Dermis microvascular lymphatic vessel endothelial cell (primary cell): ENCODE data around the gene CLEC4D. TPM values are rescaled to one million over a fixed set of nuclear protein-coding genes. Genes with fewer than 3 reads are reported as not detected.
"Not testable (repeated sequence)": the region's sequence is repeated elsewhere in the genome, so short reads cannot be mapped to it uniquely, and the experiment has no call there.

Experiments
- DNase-seq, 2 donors: peaks; one replicate each; pipeline versions ENCODE4 v3.0.0 to v3.0.0-alpha.2; 2010; ENCODE audit warnings: low read depth in 2 of 2
- total RNA-seq: library from RNA; depleted of rRNA; stranded (reverse); fragments of >200 nt; gene quantifications from 2 replicates; pipeline ENCODE4 v1.2.1, GENCODE V29; 2014

The CLEC4D gene
- total RNA-seq, 1 donor from 2014 or later: not detected

DNA sequence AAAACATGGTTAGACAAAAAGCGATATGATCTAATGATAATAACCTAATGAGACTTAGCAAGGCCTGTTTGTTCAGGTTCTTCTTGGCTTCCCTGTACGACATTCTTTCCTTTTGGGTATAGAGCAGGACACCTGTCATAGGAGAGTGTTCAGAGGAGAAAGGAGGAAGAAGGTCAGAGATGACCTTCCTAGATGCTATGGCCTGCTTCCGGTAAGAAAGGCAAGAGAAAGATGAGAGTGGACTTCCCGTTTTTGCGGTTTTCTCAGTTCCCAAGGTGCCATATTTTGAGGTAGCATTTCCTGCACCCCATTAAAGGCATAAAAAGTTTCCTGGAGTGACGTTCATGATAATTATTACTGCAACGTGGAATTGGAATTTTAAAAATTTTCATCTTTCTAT is 18.7 kb downstream of the CLEC4D start:
- DNase-seq: no peak

DNA sequence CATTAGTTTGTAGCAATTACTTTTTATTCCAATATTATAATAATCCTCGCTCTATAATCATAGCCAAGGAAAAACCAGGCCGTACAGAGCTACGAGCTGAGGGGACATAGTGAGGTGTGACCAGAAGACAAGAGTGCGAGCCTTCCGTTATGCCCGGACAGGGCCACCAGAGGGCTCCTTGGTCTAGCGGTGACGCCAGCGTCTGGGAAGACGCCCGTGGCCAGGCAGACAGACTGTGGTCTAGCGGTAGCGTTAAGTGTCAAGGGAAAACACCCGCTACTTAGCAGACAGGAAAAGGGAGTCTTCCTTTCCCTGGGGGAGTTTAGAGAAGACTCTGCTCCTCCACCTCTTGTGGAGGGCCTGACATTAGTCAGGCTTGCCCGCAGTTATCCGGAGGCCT is 24.5 kb downstream of the CLEC4D start:
- DNase-seq: not testable (repeated sequence)

DNA sequence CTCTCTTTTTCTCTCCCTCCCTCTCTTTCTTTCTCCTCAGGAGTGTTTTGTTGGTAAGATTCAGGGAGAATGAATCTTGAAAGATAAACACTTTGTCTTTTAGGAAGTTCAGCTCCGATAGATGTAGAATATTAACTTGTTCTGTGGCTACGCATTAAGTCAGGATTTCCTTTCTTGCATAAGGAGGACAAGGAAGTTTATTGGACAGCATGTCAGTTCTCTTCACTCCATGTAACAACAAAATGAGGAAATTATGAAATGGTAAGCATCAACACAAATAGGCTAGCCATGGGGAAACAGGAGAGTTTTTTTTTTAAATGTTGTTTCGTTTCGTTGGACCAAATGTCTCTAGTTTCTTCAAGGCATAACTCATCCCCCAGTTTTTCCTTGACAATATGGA is 27.5 kb downstream of the CLEC4D start, which contains the start of gene CLEC4E:
Gene CLEC4E, minus strand, starts transcription at position 75 of the 400 bp plus-strand sequence. CDS start 108 bp downstream, outside the sequence.
- DNase-seq: not testable (repeated sequence)

DNA sequence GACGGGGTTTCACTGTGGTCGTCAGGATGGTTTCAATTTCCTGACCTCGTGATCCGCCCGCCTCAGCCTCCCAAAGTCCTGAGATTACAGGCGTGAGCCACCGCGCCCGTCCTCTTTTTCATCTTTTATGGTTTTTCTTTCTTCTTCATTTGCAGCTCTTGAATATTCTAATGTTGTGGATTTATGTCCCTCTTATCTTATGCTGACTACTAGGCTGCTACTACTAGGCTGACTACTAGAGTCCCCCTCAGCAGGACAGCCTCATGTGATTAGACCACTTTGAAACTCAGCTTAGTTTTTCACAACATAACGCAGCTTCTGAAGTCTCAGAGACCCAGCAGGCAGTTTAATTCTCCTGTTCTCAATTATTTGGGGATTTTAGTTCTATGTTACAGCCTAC is 28.3 kb downstream of the CLEC4D start:
- DNase-seq: no peak

DNA sequence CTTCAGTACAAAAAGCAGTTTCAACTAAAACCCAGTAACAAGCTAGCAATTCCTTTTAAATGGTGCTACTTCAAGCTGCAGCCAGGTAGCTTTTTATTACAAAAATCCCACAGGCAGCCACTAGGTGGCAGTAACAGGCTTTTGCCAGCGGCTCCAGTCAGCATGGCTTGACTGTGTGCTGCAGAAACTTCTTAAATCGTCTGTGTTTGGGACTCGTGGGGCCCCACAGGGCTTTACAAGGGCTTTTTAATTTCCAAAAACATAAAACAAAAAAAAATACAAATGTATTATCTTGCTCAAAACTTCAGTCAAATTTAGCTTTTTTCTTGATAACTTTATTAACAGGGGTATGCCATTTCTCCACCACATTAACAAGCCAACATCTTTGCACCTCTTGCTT is 31.0 kb downstream of the CLEC4D start:
- peak; percentile 36 to 66 for DNase-seq

DNA sequence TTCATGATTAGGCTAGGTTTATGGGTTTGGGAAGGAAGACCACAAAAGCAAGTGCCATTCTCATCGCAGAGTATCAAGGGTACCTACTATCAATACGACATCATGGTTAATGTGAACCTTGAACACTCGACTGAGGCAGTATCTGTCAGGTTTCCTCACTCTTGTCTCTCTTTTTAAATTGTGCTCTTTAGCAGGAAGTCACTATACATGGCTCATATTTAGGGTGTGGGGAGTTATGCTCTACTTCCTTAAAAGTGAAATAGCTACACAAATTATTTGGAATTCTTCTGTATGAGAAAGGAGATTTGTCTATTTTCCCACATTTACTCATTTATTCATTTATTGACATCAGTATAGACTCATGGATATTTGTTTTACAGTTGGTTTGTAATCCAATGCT is 33.3 kb downstream of the CLEC4D start:
- no peak for DNase-seq

DNA sequence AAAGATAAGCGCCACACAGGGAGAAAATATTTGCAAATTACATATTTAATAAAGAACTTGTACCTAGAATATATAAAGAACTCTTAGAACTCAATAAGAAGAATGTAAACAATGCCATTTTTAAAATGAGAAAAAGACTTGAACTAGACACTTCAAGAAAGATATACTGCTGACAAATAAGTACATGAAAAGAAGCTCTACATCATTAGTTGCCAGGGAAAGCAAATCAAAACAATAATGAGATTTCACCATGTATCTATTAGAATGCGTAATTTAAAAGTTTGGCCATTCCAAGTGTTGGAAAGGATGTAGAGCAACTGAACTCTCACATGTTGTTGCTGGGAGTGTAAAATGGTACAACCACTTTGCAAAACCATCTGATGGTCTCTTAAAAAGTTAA is 34.3 kb downstream of the CLEC4D start:
- DNase-seq: no peak

DNA sequence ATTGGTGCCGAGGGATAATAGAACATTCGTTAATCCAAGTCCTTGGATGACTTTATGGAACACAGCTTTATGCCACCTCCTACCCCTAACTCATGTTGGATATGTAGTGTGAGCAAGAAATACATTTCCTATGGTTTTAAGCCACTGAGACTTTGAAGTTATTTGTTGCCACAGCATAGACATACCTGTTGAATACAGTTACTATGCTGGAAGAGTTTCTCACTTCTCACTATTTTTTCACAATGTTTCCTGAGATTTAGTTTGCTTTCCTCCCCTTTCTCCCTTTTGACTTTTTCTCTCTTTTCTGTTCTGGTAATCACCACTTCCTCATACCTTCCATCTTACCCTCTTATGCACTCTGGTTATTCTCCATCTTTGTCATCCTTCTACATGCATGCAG is 34.9 kb downstream of the CLEC4D start:
- no peak for DNase-seq

DNA sequence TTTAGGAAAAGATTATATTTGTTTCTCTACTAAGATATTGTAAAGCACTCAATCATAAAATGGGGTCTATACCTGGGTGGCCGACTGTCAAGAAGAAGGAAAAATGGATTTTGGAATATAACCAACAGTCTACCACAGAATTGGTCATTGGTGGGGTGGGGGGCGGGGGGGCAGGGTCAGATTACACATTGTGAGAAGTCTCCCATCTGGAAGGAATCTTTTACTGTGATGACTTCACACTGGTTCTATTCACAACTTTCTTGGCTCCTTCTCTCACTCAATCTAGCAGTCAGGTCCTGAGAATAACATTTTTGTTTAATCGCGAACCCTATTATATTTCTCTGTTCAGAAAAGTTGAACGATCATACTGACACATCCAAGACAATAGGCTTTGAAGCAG is 36.1 kb downstream of the CLEC4D start:
- no peak for DNase-seq

DNA sequence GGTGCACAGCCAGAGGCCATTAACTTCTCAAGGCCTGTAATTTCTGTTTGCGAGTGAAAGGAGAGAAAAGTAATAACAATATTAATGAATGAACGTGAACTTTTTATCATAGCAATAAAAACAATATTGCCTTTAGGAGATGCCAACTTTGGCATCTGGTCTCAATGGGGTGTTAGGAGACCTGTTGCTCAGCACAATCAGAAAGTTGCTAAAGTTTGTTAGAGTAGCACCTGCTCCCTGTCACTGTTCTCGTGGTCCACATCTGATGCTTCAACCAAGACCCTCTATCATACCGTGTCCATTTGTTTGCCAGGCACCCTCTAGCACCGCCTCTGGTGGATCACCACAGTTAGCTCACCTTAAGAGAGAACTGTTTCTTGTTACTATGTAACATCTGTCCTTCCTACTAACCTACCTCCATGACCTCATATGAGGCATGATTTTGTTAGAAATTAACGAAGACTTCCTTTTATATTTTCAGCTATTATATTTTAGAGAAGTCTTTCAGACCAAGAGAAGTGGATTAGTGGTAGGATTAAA is 39.9 kb downstream of the CLEC4D start:
- DNase-seq: no peak

DNA sequence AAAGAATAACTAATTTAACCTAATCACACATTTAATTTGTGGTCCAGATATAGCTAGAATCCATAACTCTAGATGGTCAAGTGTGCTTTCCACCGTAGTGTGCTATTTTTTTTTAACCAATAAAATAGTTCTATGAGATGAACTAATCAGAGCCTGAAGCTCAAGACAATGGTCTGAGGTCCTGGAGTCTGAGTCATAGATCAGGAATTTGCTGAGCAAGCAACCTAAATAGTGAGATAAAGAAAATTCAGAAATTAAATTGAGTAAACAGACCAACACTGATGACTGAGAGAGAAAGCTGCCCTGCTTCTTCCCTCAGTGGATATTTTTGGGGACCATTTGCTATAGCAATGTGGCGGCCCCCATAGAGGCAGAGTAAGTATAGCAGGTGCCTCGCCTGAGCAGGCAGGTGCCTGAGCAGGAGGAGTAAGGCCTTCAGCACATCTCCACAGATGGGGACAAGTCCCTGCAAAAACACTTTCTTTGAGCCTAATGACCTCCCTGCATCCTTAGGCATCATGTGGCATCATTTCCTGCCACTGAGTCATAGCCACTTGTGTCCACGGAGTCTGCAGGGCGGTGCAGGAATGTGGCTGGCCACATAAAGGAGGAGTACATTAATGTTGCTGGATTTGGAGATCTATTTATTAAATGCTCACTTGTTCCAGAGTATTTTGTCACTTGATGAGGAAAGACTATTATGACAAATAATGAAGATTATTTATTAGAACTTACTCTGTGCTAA is 41.3 kb downstream of the CLEC4D start:
- peak in 1 of 2 donors; percentile 36 for DNase-seq

DNA sequence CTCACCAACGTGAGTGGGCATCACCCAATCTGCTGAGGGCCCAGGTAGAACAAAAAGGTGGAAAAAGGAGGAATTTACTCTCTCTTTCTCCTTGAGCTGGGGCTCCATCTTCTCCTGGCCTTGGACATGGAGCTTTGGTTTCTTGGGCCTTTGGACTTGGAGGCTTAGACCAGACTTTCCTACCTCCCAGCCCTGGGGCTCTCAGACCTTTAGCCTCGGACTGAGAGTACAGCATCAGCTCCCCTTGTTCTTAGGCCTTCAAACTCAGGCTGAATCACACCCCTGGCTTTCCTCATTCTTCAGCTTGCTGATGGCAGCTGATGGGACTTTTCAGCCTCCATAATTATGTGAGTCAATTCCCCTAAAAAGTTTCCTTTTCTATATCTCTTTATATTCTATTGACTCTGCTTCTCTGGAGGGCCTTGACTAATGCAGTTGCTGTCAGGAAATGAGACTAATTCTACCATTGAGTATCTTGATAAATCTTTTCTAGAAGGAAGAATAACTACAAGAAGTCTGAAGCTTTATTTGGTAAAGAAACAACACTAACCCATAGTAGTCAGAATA is 43.3 kb downstream of the CLEC4D start:
- DNase-seq: no peak

DNA sequence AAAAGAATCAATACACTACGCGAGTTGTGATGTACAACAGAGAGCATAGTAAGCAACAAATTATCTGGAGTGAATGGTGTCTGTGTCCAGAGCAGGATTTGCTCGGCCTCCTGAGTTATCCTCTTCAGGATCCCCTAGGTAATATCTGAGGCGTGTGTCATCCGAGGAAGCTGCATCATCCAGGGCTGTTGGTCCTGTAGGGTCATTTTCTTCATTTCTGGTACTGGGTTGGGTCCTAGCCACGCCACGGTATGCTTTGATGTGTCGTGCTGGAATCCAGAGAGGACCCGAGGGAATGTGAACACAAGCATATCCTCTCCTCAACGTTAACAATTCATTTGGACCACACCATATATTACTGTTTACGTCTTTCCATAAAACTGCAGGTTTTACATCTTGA is 46.4 kb downstream of the CLEC4D start:
- DNase-seq: no peak

DNA sequence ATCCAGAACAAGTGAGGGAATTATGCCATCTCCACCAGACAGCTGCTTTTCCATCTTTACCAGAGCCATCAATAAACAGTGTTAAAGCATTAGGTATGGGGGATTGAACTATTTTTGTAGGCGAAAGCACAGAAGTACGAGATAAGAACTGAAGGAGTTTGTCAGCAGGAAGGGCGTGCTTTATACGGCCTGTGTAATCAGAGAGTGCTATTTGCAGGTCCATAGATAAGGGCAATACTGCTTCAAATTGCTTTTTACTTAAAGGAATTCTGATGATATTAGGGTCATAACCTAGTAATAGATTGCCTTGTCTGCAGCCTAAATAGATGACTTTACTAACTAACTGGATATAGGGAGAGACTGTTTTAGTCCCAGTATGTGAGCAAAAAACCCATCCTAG is 47.7 kb downstream of the CLEC4D start:
- no peak for DNase-seq

DNA sequence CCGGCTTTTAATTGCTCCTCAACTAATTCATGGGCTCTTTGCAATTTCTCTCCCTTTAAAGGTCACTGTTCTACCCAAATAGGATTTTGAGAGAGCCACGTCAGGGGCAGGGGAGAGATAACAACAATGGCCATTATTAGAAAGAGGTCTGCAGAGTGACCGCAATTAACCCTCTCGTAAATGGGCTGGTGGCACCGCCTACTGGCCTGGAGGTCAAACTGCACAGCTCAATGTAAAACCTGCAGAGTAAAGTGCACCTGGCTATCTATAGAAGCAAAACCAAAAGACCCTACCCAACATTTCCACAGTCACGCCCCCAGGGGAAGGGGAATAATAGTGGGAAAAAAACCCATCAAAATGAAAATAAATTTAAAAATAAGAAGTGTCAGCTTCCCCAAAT is 49.0 kb downstream of the CLEC4D start:
- no peak for DNase-seq

DNA sequence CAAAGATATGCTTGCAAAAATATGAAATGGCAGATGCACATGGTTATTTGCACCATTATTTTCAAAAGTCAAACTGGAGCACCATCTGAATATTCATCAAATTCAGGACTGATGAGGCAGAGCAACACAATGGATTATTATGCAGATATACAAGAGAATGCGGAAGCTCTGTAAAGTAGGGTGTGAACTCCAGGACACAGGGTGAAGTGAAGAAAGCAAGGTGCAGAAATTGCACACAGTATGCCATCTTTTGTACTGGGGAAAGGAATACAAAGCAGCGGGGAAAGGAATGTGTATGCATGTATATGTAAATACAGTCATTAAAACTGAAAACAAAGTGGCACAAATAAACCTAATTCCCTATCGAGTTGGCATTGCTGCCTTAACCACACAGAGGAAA is 50.1 kb downstream of the CLEC4D start:
- no peak for DNase-seq

DNA sequence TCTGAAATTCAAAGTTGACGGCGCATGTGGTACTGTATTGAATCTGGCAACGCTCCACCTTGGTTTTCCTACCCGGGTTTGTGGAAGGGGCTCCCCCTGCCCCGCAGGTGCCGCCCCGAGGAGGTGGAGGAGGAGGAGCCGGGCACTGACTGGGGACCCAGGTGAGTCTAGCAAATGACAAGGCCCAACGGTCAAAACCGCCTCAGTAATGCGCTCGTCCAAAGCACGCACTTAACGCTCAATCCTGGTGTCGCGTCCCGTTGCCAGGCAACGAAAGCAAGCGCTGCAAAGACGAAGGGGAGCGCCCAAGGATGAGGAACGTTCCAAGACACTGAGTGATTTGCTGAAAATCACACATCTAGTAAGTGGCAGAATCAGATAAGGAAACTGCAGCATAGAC is 51.4 kb downstream of the CLEC4D start:
- DNase-seq: no peak

DNA sequence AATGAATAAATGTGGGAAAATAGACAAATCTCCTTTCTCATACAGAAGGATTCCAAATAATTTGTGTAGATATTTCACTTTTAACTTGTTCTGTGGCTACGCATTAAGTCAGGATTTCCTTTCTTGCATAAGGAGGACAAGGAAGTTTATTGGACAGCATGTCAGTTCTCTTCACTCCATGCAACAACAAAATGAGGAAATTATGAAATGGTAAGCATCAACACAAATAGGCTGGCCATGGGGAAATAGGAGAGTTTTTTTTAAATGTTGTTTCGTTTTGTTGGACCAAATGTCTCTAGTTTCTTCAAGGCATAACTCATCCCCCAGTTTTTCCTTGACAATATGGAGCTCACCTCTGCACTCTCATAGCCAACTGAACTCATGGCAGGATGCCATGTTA is 52.7 kb downstream of the CLEC4D start:
- DNase-seq: not testable (repeated sequence)

DNA sequence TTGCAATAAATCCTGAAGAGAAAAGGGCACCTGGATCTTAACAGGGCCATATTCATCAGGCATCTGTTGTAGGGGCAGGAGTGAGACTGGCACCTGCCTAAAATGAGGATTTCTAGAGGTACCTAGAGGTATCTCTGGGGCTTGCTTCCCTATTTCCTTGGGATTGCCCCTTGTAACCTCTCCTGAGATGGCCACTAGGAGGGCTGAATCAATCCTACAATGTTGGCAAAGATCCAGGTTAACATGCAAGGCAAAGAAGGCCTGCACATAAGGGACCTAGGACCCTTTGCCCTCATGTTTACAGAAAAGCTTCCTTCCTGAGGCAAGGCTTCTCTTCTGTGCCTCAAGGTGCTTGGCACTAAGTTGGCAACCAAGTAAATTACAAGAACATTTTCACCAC is 53.2 kb downstream of the CLEC4D start:
- no peak for DNase-seq
